ENCODE measurements around the gene CGB7.

- TF ChIP-seq POLR2A (IDR thresholded peaks at IDR 0.05) (no peak), CTCF (IDR thresholded peaks at IDR 0.05) (no peak)
Observed at GRCh38 chr19:49064768-49065611, 7.4 kb upstream of the CGB7 start, which contains the start of gene NTF4.

Data from esophagus squamous epithelium (tissue), 4 donors.